K562 (cell line): Measurements from ENCODE around the gene ENTPD5.
"Not testable (repeated sequence)": the region's sequence is repeated elsewhere in the genome, so short reads cannot be mapped to it uniquely, and the experiment has no call there.

Experiments
- POLR2A ChIP-seq: fragments of 450-650 bp; conservative IDR thresholded peaks from 2 replicates; pipeline ENCODE4 v1.6.1; 2016
- SETDB1 ChIP-seq: IDR thresholded peaks from one replicate; pipeline ENCODE4 v1.6.1; 2012; ENCODE audit warnings: low read length, control low read depth, inconsistent platforms
- SIN3A ChIP-seq, 2 experiments: fragments of 150-350 bp in 1 of 2; IDR thresholded peaks; 2 replicates each; pipeline ENCODE4 v1.6.1; 2011 to 2016; ENCODE audit warnings: borderline replicate concordance in 2 of 2, low read depth in 2 of 2, low read length in 2 of 2, mild to moderate bottlenecking in 2 of 2, moderate library complexity in 2 of 2; ENCODE audit not compliant: control insufficient read depth in 1 of 2
- SREBF1 ChIP-seq: fragments of 150-350 bp; IDR thresholded peaks from 2 replicates; pipeline ENCODE4 v1.6.1; 2014; ENCODE audit warnings: antibody characterized with exemption, low read depth, low read length, borderline replicate concordance
- TAF7 ChIP-seq: fragments of 450-650 bp; IDR thresholded peaks from 2 replicates; pipeline ENCODE4 v1.6.1; 2016; ENCODE audit warnings: missing genetic modification characterization, missing compliant biosample characterization
- TCF7L2 ChIP-seq: fragments of 150-350 bp; IDR thresholded peaks from 2 replicates; pipeline ENCODE4 v1.6.1; 2016; ENCODE audit warnings: low read depth, mild to moderate bottlenecking, low read length, moderate library complexity
- ZNF274 ChIP-seq: IDR thresholded peaks from 2 replicates; pipeline ENCODE4 v1.6.1; 2011; ENCODE audit warnings: low read depth, mild to moderate bottlenecking, low read length, moderate library complexity, borderline replicate concordance
- TF ChIP-seq, protein P1 (sequence below): fragments of 250-450 bp; sonication (Bioruptor Pico); IDR thresholded peaks from 2 replicates; pipeline ENCODE4 v1.8.0; 2021; ENCODE audit warnings: borderline replicate concordance, mild to moderate bottlenecking, moderate library complexity; ENCODE audit not compliant: poor library complexity, severe bottlenecking
- TF ChIP-seq, protein P2 (sequence below), 2 experiments: fragments of 450-650 bp in 1 of 2; sonication (generic) in 1 of 2; formaldehyde crosslinking; conservative IDR thresholded peaks; 2 replicates each; pipeline versions ENCODE4 v1.4.0 to v1.8.1; 2020 to 2022; ENCODE audit warnings: mild to moderate bottlenecking in 1 of 2, missing genetic modification reagents in 1 of 2
- TF ChIP-seq, protein P3 (sequence below), 3 experiments: IDR thresholded peaks in 2 of 3; conservative IDR thresholded peaks in 1 of 3; 2 replicates each; pipeline ENCODE4 v1.5.1; 2011 to 2012; ENCODE audit warnings: low read length in 3 of 3, mild to moderate bottlenecking in 3 of 3, control low read depth in 2 of 3, improper control_type of control experiment in 1 of 3, inconsistent platforms in 1 of 3, low read depth in 1 of 3, mixed read lengths in 1 of 3, moderate library complexity in 1 of 3; ENCODE audit not compliant: insufficient read depth in 2 of 3

DNA sequence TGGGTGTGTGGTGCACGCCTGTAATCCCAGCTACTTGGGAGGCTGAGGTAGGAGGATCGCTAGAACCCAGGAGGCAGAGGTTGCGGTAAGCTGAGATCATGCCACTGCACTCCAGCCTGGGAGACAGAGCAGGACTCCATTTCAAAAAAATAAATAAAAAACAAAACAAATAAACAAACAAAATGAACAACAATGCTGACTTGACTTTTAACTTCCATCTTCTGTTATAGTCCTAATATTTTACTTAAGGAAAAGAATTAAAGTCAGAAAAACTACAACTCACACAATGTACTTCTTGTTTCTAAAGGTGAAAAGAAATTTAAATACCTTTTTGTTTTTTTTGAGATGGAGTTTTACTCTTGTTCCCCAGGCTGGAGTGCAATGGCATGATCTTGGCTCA, 13.4 kb downstream of the ENTPD5 start:
- TF ChIP-seq TAF7 (tag); POLR2A; SETDB1; ZNF274; SREBF1; SIN3A (IDR thresholded peaks at IDR 0.05; ENCODE audit: borderline replicate concordance in 2 of 2, control insufficient read depth in 1 of 2, low read depth in 2 of 2, low read length in 2 of 2); TCF7L2: not testable (repeated sequence)
- TF ChIP-seq, protein P1, sequence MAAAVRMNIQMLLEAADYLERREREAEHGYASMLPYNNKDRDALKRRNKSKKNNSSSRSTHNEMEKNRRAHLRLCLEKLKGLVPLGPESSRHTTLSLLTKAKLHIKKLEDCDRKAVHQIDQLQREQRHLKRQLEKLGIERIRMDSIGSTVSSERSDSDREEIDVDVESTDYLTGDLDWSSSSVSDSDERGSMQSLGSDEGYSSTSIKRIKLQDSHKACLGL: not testable (repeated sequence)
- TF ChIP-seq, protein P2, sequence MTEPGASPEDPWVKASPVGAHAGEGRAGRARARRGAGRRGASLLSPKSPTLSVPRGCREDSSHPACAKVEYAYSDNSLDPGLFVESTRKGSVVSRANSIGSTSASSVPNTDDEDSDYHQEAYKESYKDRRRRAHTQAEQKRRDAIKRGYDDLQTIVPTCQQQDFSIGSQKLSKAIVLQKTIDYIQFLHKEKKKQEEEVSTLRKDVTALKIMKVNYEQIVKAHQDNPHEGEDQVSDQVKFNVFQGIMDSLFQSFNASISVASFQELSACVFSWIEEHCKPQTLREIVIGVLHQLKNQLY (CRISPR knock-in tag; conservative IDR thresholded peaks at IDR 0.05): not testable (repeated sequence)
- TF ChIP-seq, protein P3, sequence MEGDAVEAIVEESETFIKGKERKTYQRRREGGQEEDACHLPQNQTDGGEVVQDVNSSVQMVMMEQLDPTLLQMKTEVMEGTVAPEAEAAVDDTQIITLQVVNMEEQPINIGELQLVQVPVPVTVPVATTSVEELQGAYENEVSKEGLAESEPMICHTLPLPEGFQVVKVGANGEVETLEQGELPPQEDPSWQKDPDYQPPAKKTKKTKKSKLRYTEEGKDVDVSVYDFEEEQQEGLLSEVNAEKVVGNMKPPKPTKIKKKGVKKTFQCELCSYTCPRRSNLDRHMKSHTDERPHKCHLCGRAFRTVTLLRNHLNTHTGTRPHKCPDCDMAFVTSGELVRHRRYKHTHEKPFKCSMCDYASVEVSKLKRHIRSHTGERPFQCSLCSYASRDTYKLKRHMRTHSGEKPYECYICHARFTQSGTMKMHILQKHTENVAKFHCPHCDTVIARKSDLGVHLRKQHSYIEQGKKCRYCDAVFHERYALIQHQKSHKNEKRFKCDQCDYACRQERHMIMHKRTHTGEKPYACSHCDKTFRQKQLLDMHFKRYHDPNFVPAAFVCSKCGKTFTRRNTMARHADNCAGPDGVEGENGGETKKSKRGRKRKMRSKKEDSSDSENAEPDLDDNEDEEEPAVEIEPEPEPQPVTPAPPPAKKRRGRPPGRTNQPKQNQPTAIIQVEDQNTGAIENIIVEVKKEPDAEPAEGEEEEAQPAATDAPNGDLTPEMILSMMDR (IDR thresholded peaks at IDR 0.05 in 2 of 3, conservative IDR thresholded peaks at IDR 0.05 in 1 of 3; ENCODE audit: insufficient read depth in 2 of 3, low read depth in 1 of 3, low read length in 3 of 3): not testable (repeated sequence)
